ENCODE measurements around the gene KIF7.

Gene KIF7

GRCh38 chr15:89646416-89647141 is 8.7 kb downstream of the KIF7 start:
- no peak for DNase-seq

- no peak for DNase-seq
Measured at GRCh38 chr15:89645680-89646079, 9.6 kb downstream of the KIF7 start.

GRCh38 chr15:89642106-89642505 is 13.2 kb downstream of the KIF7 start:
- DNase-seq = no peak

GRCh38 chr15:89641053-89641452 is 14.2 kb downstream of the KIF7 start:
- no peak for DNase-seq

GRCh38 chr15:89640245-89640644 is 15.0 kb downstream of the KIF7 start:
- DNase-seq = no peak

- no peak for DNase-seq
Measured at GRCh38 chr15:89633585-89633984, 21.7 kb downstream of the KIF7 start.

- no peak for DNase-seq
Measured at GRCh38 chr15:89632563-89633430, 22.5 kb downstream of the KIF7 start.

GRCh38 chr15:89631902-89632264 is 23.4 kb downstream of the KIF7 start:
- DNase-seq = no peak

GRCh38 chr15:89630974-89631901 is 24.0 kb downstream of the KIF7 start:
- no peak for DNase-seq

- DNase-seq = no peak
Measured at GRCh38 chr15:89630260-89630659, 25.0 kb downstream of the KIF7 start.

- DNase-seq = no peak
Measured at GRCh38 chr15:89629829-89630228, 25.4 kb downstream of the KIF7 start.

- DNase-seq = no peak
Measured at GRCh38 chr15:89628806-89629715, 26.2 kb downstream of the KIF7 start.

- no peak for DNase-seq
Measured at GRCh38 chr15:89628301-89628700, 27.0 kb downstream of the KIF7 start.

- DNase-seq = no peak
Measured at GRCh38 chr15:89627256-89627970, 27.9 kb downstream of the KIF7 start.

GRCh38 chr15:89625716-89626115 is 29.6 kb downstream of the KIF7 start:
- no peak for DNase-seq

- no peak for DNase-seq
Measured at GRCh38 chr15:89623165-89623564, 32.1 kb downstream of the KIF7 start.

- no peak for DNase-seq
Measured at GRCh38 chr15:89621547-89621946, 33.7 kb downstream of the KIF7 start.

- no peak for DNase-seq
Measured at GRCh38 chr15:89616228-89616627, 39.0 kb downstream of the KIF7 start.

GRCh38 chr15:89615135-89615534 is 40.1 kb downstream of the KIF7 start:
- no peak for DNase-seq

- DNase-seq = no peak
Measured at GRCh38 chr15:89614164-89614563, 41.1 kb downstream of the KIF7 start.

- no peak for DNase-seq
Measured at GRCh38 chr15:89613031-89613430, 42.2 kb downstream of the KIF7 start.
